IMR-90 (cell line): Measurements from ENCODE around the gene DBNL. TPM values are rescaled to one million over a fixed set of nuclear protein-coding genes. Genes with fewer than 3 reads are reported as not detected.
A peak's percentile ranks its signal among the peaks of the same experiment; 100 is the strongest.

Source experiments
- ATAC-seq: fragments of 200-7000 bp; cut with Tn5 transposase; 2 replicates; pipeline ENCODE4 v1.9.1; 2020; ENCODE audit warnings: low read depth, mild to moderate bottlenecking, moderate library complexity
- BruUV-seq: library from RNA; stranded (reverse); fragments of 400-500 nt; replicated peaks from 2 replicates; lab custom pipeline; 2021; lab: Mats Ljungman, UMichigan
- CTCF ChIA-PET: fragments of 300-600 bp; formaldehyde crosslinking; extraction: SDS; loops from one replicate; lab custom pipeline; 2021; ENCODE audit warnings: antibody characterized with exemption; lab: Yijun Ruan, JAX
- POLR2A ChIA-PET: fragments of 300-600 bp; sonication (Branson Sonifier 250); formaldehyde crosslinking; loops from one replicate; lab custom pipeline; 2022; ENCODE audit warnings: antibody characterized with exemption; ENCODE audit not compliant: unreplicated experiment; lab: Charles Lee
- DNase-seq: peaks from one replicate; pipeline ENCODE4 v3.0.0; 2013
- H2AFZ ChIP-seq: replicated peaks from 2 replicates; pipeline ENCODE3; 2013; ENCODE audit warnings: low read length, mild to moderate bottlenecking; ENCODE audit not compliant: poor library complexity
- H2AK5ac ChIP-seq: 2 replicates; pipeline ENCODE4 v1.6.1; 2013; ENCODE audit warnings: low read depth, low read length, inconsistent platforms
- H2AK9ac ChIP-seq: replicated peaks from 2 replicates; pipeline ENCODE3; 2013; ENCODE audit warnings: mild to moderate bottlenecking, low read depth, low read length, moderate library complexity; ENCODE audit not compliant: poor library complexity
- H2BK120ac ChIP-seq: 2 replicates; pipeline ENCODE4 v1.6.1; 2013; ENCODE audit warnings: low read depth, low read length, inconsistent platforms
- H2BK15ac ChIP-seq: 3 replicates; pipeline ENCODE4 v1.6.1; 2013; ENCODE audit warnings: low read depth, low read length, inconsistent platforms
- H2BK20ac ChIP-seq: 2 replicates; pipeline ENCODE4 v1.6.1; 2013; ENCODE audit warnings: low read depth, mild to moderate bottlenecking, inconsistent platforms, low read length, moderate library complexity
- H2BK5ac ChIP-seq: 2 replicates; pipeline ENCODE4 v1.6.1; 2013; ENCODE audit warnings: mild to moderate bottlenecking, low read depth, low read length, inconsistent platforms; ENCODE audit not compliant: poor library complexity, severe bottlenecking
- H3K14ac ChIP-seq: replicated peaks from 2 replicates; pipeline ENCODE4 v1.6.1; 2013; ENCODE audit warnings: low read depth, low read length, inconsistent platforms
- H3K18ac ChIP-seq: 2 replicates; pipeline ENCODE4 v1.6.1; 2013; ENCODE audit warnings: low read depth, low read length, control low read depth
- H3K23ac ChIP-seq: 2 replicates; pipeline ENCODE4 v1.6.1; 2013; ENCODE audit warnings: low read depth, low read length, inconsistent platforms
- H3K27ac ChIP-seq: 2 replicates; pipeline ENCODE4 v1.5.1; 2013; ENCODE audit warnings: mild to moderate bottlenecking, control low read depth, low read length; ENCODE audit not compliant: insufficient read depth
- H3K27me3 ChIP-seq: 2 replicates; pipeline ENCODE4 v1.6.1; 2013; ENCODE audit warnings: low read length; ENCODE audit not compliant: control insufficient read depth, insufficient read depth
- H3K36me3 ChIP-seq: 2 replicates; pipeline ENCODE4 v1.6.1; 2013; ENCODE audit warnings: low read length, mixed read lengths; ENCODE audit not compliant: control insufficient read depth, insufficient read depth
- H3K4ac ChIP-seq: 2 replicates; pipeline ENCODE4 v1.6.1; 2013; ENCODE audit warnings: low read depth, low read length, inconsistent platforms
- H3K4me1 ChIP-seq: 2 replicates; pipeline ENCODE4 v1.6.1; 2013; ENCODE audit warnings: low read length, mixed read lengths; ENCODE audit not compliant: control insufficient read depth, insufficient read depth
- H3K4me2 ChIP-seq: 2 replicates; pipeline ENCODE4 v1.6.1; 2013; ENCODE audit warnings: low read depth, mild to moderate bottlenecking, control low read depth, low read length, moderate library complexity
- H3K4me3 ChIP-seq: 2 replicates; pipeline ENCODE4 v1.5.1; 2013; ENCODE audit warnings: low read depth, mild to moderate bottlenecking, control low read depth, low read length, moderate library complexity; ENCODE audit not compliant: insufficient read depth
- H3K56ac ChIP-seq: 2 replicates; pipeline ENCODE4 v1.6.1; 2013; ENCODE audit warnings: low read length, inconsistent platforms; ENCODE audit not compliant: insufficient read depth; ENCODE audit errors: extremely low read depth
- H3K79me1 ChIP-seq, 2 experiments: 2 replicates each; pipeline ENCODE4 v1.6.1; 2013; ENCODE audit warnings: low read length in 2 of 2, inconsistent platforms in 1 of 2, low read depth in 1 of 2
- H3K9ac ChIP-seq: 2 replicates; pipeline ENCODE4 v1.6.1; 2013; ENCODE audit warnings: low read depth, low read length, control low read depth
- H3K9me1 ChIP-seq: 2 replicates; pipeline ENCODE4 v1.6.1; 2013; ENCODE audit warnings: low read length, inconsistent platforms; ENCODE audit not compliant: insufficient read depth
- H3K9me3 ChIP-seq: 2 replicates; pipeline ENCODE4 v1.6.1; 2013; ENCODE audit warnings: low read length; ENCODE audit not compliant: control insufficient read depth, insufficient read depth
- H4K20me1 ChIP-seq: 2 replicates; pipeline ENCODE4 v1.6.1; 2013; ENCODE audit warnings: low read length, inconsistent platforms; ENCODE audit not compliant: insufficient read depth
- H4K5ac ChIP-seq: 2 replicates; pipeline ENCODE4 v1.6.1; 2013; ENCODE audit warnings: mild to moderate bottlenecking, low read depth, low read length, control low read depth
- H4K8ac ChIP-seq, 2 experiments: 2 replicates each; pipeline ENCODE4 v1.6.1; 2013; ENCODE audit warnings: low read depth in 2 of 2, low read length in 2 of 2, control low read depth in 1 of 2, inconsistent platforms in 1 of 2
- H4K91ac ChIP-seq: 2 replicates; pipeline ENCODE4 v1.6.1; 2013; ENCODE audit warnings: low read depth, low read length, inconsistent platforms; ENCODE audit not compliant: insufficient read depth
- BHLHE40 ChIP-seq: fragments of 150-350 bp; IDR thresholded peaks from 2 replicates; pipeline ENCODE4 v1.6.1; 2016; ENCODE audit warnings: mild to moderate bottlenecking, low read depth, low read length
- CEBPB ChIP-seq: IDR thresholded peaks from 2 replicates; pipeline ENCODE4 v1.6.1; 2012; ENCODE audit warnings: low read depth, low read length, improper control_type of control experiment
- CHD1 ChIP-seq: IDR thresholded peaks from 2 replicates; pipeline ENCODE4 v1.6.1; 2012; ENCODE audit warnings: low read depth, low read length, improper control_type of control experiment
- FOS ChIP-seq: fragments of 150-350 bp; IDR thresholded peaks from 2 replicates; pipeline ENCODE4 v1.6.1; 2016; ENCODE audit warnings: low read depth, low read length
- MAFK ChIP-seq: IDR thresholded peaks from 2 replicates; pipeline ENCODE4 v1.6.1; 2012; ENCODE audit warnings: low read depth, low read length, improper control_type of control experiment
- MAZ ChIP-seq: IDR thresholded peaks from 2 replicates; pipeline ENCODE4 v1.6.1; 2012; ENCODE audit warnings: low read depth, mild to moderate bottlenecking, low read length, improper control_type of control experiment, moderate library complexity, borderline replicate concordance
- MXI1 ChIP-seq: IDR thresholded peaks from 2 replicates; pipeline ENCODE4 v1.6.1; 2012; ENCODE audit warnings: low read depth, mild to moderate bottlenecking, low read length, moderate library complexity, borderline replicate concordance
- NFE2L2 ChIP-seq: fragments of 150-350 bp; IDR thresholded peaks from 2 replicates; pipeline ENCODE4 v1.6.1; 2016; ENCODE audit warnings: low read depth, mild to moderate bottlenecking, low read length
- POLR2A ChIP-seq: IDR thresholded peaks from 2 replicates; pipeline ENCODE4 v1.6.1; 2012; ENCODE audit warnings: mild to moderate bottlenecking, low read depth, low read length
- RAD21 ChIP-seq: IDR thresholded peaks from 2 replicates; pipeline ENCODE4 v1.6.1; 2012; ENCODE audit warnings: low read length, improper control_type of control experiment
- RCOR1 ChIP-seq: IDR thresholded peaks from 2 replicates; pipeline ENCODE4 v1.6.1; 2012; ENCODE audit warnings: mild to moderate bottlenecking, low read length, improper control_type of control experiment; ENCODE audit not compliant: insufficient replicate concordance
- RFX5 ChIP-seq: IDR thresholded peaks from 2 replicates; pipeline ENCODE4 v1.8.0; 2012; ENCODE audit warnings: low read depth, mild to moderate bottlenecking, low read length, moderate library complexity
- SMC3 ChIP-seq: fragments of 150-350 bp; IDR thresholded peaks from 2 replicates; pipeline ENCODE4 v1.6.1; 2016; ENCODE audit warnings: low read depth, mild to moderate bottlenecking, antibody characterized with exemption, low read length, moderate library complexity
- WGBS, 2 experiments: methylation state at CpG; one replicate each; pipeline versions ENCODE4 v1.1.5 to v1.1.7; 2013; ENCODE audit warnings: missing lambda C conversion rate in 2 of 2; ENCODE audit not compliant: insufficient read length in 1 of 2; ENCODE audit errors: extremely low coverage in 2 of 2; 5-methylcytosine and 5-hydroxymethylcytosine counted together
- dilution Hi-C: fragments of 300-500 bp; cut with HindIII; formaldehyde crosslinking; loops from one replicate; pipeline ENCODE4 v1.14.3; 2018; ENCODE audit warnings: low sequenced_read_pairs; ENCODE audit not compliant: unreplicated experiment
- in situ Hi-C: fragments of 300-500 bp; cut with MboI; formaldehyde crosslinking; loops from 3 replicates; pipeline ENCODE4 v1.14.3; 2019; ENCODE audit warnings: low sequenced_read_pairs, inconsistent platforms, mixed read lengths
- intact Hi-C: fragments of 100-400 bp; cut with micrococcal nuclease; formaldehyde crosslinking; loops from 2 replicates; pipeline ENCODE4 v1.10.0; 2022
- polyA plus RNA-seq, 3 experiments: library from polyadenylated mRNA; depleted of rRNA; stranded (reverse); fragments of >200 nt; gene quantifications; 2 replicates each; pipeline ENCODE4 v1.2.3, GENCODE V29; 2012; ENCODE audit warnings: low replicate concordance in 1 of 3
- total RNA-seq: library from RNA; depleted of rRNA; stranded (reverse); fragments of >200 nt; gene quantifications from 2 replicates; pipeline ENCODE4 v1.2.3, GENCODE V29; 2012
- TF ChIP-seq, protein P1 (sequence below): conservative IDR thresholded peaks from 2 replicates; pipeline ENCODE4 v1.5.1; 2012; ENCODE audit warnings: mild to moderate bottlenecking, low read depth, low read length, improper control_type of control experiment
- TF ChIP-seq, protein P2 (sequence below): fragments of 150-350 bp; IDR thresholded peaks from 2 replicates; pipeline ENCODE4 v1.6.1; 2016; ENCODE audit warnings: low read depth, mild to moderate bottlenecking, low read length, moderate library complexity, borderline replicate concordance
- TF ChIP-seq, protein P3 (sequence below): fragments of 150-350 bp; IDR thresholded peaks from 2 replicates; pipeline ENCODE4 v1.6.1; 2017; ENCODE audit warnings: mild to moderate bottlenecking, antibody characterized with exemption, low read length, low read depth

Gene DBNL
- total and polyA plus RNA-seq, 2 of the 4 experiments (the other 2 are of a cell fraction), result 157 to 179 TPM

DNA sequence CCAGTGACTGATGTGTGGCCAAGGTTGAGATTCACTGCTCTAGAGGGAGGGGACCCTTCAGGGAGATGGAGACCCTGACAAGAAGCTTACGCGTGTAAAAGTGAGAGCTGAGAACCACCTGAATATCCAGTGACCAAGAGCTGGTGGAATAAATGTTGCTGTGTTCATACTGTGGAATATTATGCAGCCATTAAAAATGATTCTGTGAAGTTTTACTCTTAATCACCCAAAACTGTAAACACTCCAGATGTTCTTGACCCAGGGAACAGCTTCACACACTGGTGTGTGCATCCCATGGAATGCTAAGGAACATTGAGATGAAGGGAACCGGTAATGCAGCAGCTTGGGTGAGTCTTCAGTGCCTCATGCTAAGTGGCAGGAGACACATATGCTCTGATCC is 42.1 kb downstream of the DBNL start:
- peak overlapping the region; percentile 27 for H2BK20ac ChIP-seq
- H3K4me1 ChIP-seq, result peaks cover 27% of the 10 kb centered on the region
- no peak overlapping the region for H2AFZ ChIP-seq
- peaks cover 23% of the 10 kb centered on the region for H3K9me1 ChIP-seq
- in situ Hi-C loops, result no loop called here
- H3K4me2 ChIP-seq, result no peak overlapping the region
- H3K18ac ChIP-seq, result no peak overlapping the region
- WGBS, 2 experiments, result no CpG with 5 or more reads among the region's 3 CpGs
- no peak overlapping the region; the same call in 1 of the 2 replicates for H4K91ac ChIP-seq
- no peaks in the 10 kb centered on the region for H3K27me3 ChIP-seq
- H2BK5ac ChIP-seq, result no peak overlapping the region
- H2BK15ac ChIP-seq, result peak overlapping the region; percentile 6; the same call in 1 of the 3 replicates
- no peaks in the 10 kb centered on the region for H3K36me3 ChIP-seq
- ChIA-PET CTCF (no interaction called here), POLR2A (no interaction called here)
- no TSS peak for BruUV-seq
- no peak overlapping the region for H4K5ac ChIP-seq
- H2AK9ac ChIP-seq, result peak overlapping the region; percentile 87
- peak overlapping the region; percentile 28; the same call in 1 of the 2 replicates for H3K4ac ChIP-seq
- dilution Hi-C loops, result no loop called here
- no peak for TF ChIP-seq MXI1
- TF ChIP-seq, protein P1, sequence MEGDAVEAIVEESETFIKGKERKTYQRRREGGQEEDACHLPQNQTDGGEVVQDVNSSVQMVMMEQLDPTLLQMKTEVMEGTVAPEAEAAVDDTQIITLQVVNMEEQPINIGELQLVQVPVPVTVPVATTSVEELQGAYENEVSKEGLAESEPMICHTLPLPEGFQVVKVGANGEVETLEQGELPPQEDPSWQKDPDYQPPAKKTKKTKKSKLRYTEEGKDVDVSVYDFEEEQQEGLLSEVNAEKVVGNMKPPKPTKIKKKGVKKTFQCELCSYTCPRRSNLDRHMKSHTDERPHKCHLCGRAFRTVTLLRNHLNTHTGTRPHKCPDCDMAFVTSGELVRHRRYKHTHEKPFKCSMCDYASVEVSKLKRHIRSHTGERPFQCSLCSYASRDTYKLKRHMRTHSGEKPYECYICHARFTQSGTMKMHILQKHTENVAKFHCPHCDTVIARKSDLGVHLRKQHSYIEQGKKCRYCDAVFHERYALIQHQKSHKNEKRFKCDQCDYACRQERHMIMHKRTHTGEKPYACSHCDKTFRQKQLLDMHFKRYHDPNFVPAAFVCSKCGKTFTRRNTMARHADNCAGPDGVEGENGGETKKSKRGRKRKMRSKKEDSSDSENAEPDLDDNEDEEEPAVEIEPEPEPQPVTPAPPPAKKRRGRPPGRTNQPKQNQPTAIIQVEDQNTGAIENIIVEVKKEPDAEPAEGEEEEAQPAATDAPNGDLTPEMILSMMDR, result no peak
- TF ChIP-seq RCOR1, result no peak
- TF ChIP-seq BHLHE40, result no peak
- no peak for TF ChIP-seq CHD1
- TF ChIP-seq FOS, result no peak
- no peak for TF ChIP-seq SMC3
- TF ChIP-seq, protein P2, sequence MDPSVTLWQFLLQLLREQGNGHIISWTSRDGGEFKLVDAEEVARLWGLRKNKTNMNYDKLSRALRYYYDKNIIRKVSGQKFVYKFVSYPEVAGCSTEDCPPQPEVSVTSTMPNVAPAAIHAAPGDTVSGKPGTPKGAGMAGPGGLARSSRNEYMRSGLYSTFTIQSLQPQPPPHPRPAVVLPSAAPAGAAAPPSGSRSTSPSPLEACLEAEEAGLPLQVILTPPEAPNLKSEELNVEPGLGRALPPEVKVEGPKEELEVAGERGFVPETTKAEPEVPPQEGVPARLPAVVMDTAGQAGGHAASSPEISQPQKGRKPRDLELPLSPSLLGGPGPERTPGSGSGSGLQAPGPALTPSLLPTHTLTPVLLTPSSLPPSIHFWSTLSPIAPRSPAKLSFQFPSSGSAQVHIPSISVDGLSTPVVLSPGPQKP, result no peak
- no peak for TF ChIP-seq RAD21
- TF ChIP-seq NFE2L2, result no peak
- TF ChIP-seq MAZ, result no peak
- no peak for TF ChIP-seq POLR2A
- TF ChIP-seq, protein P3, sequence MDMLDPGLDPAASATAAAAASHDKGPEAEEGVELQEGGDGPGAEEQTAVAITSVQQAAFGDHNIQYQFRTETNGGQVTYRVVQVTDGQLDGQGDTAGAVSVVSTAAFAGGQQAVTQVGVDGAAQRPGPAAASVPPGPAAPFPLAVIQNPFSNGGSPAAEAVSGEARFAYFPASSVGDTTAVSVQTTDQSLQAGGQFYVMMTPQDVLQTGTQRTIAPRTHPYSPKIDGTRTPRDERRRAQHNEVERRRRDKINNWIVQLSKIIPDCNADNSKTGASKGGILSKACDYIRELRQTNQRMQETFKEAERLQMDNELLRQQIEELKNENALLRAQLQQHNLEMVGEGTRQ, result no peak
- TF ChIP-seq CEBPB, result no peak
- no peak for TF ChIP-seq MAFK
- TF ChIP-seq RFX5, result no peak
- no peak overlapping the region for H3K23ac ChIP-seq
- H3K56ac ChIP-seq, result no peak overlapping the region
- DNase-seq, result no peak
- H3K4me3 ChIP-seq, result no peak overlapping the region
- H3K9ac ChIP-seq, result no peak overlapping the region
- H3K9me3 ChIP-seq, result no peaks in the 10 kb centered on the region
- no peak overlapping the region for H3K27ac ChIP-seq
- H4K20me1 ChIP-seq, result no peaks in the 10 kb centered on the region; the same call in 1 of the 2 replicates
- H2BK120ac ChIP-seq, result peak overlapping the region; percentile 95; the same call in 1 of the 2 replicates
- 0 out of 2 replicates have a peak overlapping the region, but pooled peaks have one; percentile 48 for H3K14ac ChIP-seq
- intact Hi-C loops, result no loop called here
- H3K79me1 ChIP-seq, result peaks cover 0 to 13% of the 10 kb centered on the region in 2 experiments; a peak in 2 of 4 replicates
- H2AK5ac ChIP-seq, result peak overlapping the region; percentile 80; the same call in 1 of the 2 replicates
- peak overlapping the region in 1 of 2 experiments; percentile 98; a peak in 2 of 4 replicates for H4K8ac ChIP-seq
- no peak for ATAC-seq
